22Rv1 (cell line): ENCODE results near the gene ATF2.

Experiments used
- ZFX ChIP-seq: fragments of 450-650 bp; IDR thresholded peaks from 2 replicates; pipeline ENCODE4 v1.6.1; 2017; ENCODE audit warnings: antibody characterized with exemption, borderline replicate concordance
- TF ChIP-seq, protein P1 (sequence below): fragments of 450-650 bp; IDR thresholded peaks from 2 replicates; pipeline ENCODE4 v1.5.1; 2017; ENCODE audit warnings: mild to moderate bottlenecking

DNA sequence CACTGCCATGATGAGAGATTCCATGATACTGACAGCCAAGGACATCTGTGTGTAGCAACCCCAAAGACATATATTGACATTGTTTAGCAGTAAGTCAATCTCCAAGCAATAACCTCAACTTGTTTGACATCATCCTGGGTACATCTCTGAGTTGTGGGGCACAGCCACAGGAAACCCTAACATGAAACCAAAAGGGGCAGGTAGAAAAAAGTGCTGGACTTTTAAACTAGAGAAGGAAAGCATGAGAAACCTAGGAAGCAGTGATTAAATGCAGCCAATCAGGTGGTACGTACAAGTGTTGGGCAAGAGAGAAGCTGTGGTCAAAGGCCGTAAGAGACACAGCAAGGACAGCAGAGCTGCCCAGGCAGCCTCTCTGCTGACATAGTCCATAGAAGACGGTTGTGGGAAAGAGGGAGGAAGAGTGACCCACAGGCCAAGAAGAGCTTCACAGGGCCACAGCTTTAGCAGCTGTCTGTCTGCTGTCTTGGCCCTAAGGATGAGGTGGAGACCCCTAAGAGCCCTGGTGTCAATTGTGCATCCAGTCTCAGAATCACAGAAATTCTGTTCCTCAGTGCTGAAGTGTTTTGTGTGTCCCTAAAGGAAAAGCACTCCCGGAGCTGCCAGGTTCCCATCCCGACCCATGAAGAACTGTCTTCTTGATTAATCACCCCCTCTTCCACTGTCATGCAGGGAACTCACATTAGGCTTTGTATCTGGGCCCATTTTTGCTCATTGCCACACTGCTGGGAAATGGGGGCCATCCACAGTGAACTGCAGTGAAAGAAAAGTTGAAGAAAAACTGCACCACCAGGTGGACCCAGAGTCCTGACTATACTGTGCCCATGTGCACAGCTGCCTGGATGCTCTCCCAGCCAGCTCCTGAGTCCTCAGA lies 137.4 kb downstream of the ATF2 start:
- TF ChIP-seq, protein P1, sequence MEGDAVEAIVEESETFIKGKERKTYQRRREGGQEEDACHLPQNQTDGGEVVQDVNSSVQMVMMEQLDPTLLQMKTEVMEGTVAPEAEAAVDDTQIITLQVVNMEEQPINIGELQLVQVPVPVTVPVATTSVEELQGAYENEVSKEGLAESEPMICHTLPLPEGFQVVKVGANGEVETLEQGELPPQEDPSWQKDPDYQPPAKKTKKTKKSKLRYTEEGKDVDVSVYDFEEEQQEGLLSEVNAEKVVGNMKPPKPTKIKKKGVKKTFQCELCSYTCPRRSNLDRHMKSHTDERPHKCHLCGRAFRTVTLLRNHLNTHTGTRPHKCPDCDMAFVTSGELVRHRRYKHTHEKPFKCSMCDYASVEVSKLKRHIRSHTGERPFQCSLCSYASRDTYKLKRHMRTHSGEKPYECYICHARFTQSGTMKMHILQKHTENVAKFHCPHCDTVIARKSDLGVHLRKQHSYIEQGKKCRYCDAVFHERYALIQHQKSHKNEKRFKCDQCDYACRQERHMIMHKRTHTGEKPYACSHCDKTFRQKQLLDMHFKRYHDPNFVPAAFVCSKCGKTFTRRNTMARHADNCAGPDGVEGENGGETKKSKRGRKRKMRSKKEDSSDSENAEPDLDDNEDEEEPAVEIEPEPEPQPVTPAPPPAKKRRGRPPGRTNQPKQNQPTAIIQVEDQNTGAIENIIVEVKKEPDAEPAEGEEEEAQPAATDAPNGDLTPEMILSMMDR, result no peak
- TF ChIP-seq ZFX, result no peak
